Nucleus accumbens (tissue), 56 donors: Measurements from ENCODE around the gene PLEKHJ1.
"Not testable (repeated sequence)": the region's sequence is repeated elsewhere in the genome, so short reads cannot be mapped to it uniquely, and the experiment has no call there.

ENCODE experiments used
- DNase-seq, 56 donors: peaks; one replicate each; lab custom pipeline; 2025; lab: John Stamatoyannopoulos, UW

Gene PLEKHJ1

GRCh38 chr19:2208975-2209374 is 27.2 kb downstream of the PLEKHJ1 start:
- DNase-seq, result no peak

- DNase-seq, result peak in 9 of 56 donors; percentile 4 to 41 (median 22)
These were observed 27.9 kb downstream of the PLEKHJ1 start for GRCh38 chr19:2207991-2208860.

- DNase-seq, result no peak
These were observed 29.1 kb downstream of the PLEKHJ1 start for GRCh38 chr19:2207008-2207407.

GRCh38 chr19:2202366-2202765 is 33.8 kb downstream of the PLEKHJ1 start:
- DNase-seq, result peak in 16 of 56 donors; percentile 2 to 58 (median 14)

DNA sequence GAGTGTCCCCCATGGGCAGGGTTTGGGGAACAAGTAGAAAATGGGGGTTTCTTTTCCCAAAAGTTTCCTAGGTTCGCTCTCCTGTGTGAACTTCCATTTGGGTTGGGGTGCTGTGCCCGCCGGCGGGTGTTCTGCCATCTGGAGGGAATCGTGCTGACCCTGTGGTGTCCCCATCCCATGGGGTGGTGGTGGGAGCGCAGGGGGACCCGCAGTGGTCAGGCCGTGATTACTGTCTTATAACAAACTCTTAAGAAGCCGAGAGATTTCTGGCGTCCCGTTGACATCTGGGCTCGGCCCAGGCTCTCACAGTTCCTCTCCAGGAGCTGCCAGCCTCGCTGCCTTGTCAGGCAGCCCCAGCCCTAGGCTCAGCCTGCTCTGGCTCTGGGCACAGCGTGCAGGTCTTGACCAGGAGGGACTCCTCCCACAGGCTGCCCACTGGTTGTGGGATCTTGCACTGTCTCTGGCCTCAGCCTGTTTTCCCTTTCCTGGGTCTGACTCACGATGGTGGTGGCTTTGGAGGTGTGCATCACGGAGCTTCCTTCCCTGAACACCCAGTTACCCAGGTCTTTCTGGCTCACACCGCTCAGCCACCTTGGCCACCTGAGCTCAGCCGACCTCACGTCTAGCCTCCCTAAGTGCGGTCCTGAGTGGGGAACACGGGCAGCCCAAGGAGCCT is 34.5 kb downstream of the PLEKHJ1 start:
- no peak for DNase-seq

DNA sequence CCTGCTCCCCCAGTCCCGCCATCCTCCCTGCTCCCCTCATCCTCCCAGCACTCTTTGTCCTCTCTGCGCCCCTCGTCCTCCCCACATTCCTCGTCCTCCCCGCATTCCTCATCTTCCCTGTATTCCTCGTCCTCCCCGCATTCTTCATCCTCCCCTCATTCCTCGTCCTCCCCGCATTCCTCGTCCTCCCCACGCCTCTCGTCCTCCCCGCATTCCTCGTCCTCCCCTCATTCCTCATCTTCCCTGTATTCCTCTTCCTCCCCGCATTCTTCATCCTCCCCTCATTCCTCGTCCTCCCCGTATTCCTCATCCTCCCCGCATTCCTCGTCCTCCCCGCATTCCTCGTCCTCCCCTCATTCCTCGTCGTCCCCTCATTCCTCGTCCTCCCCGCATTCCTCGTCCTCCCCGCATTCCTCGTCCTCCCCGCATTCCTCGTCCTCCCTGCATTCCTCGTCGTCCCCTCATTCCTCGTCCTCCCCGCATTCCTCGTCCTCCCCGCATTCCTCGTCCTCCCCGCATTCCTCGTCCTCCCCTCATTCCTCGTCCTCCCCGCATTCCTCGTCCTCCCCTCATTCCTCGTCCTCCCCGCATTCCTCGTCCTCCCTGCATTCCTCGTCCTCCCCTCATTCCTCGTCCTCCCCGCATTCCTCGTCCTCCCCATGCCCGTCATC is 35.4 kb downstream of the PLEKHJ1 start:
- DNase-seq, result not testable (repeated sequence)

- no peak for DNase-seq
These were observed 36.1 kb downstream of the PLEKHJ1 start for GRCh38 chr19:2199861-2200623.

GRCh38 chr19:2199215-2199614 is 36.9 kb downstream of the PLEKHJ1 start:
- peak in 1 of 56 donors; percentile 17 for DNase-seq

GRCh38 chr19:2198317-2198716 is 37.8 kb downstream of the PLEKHJ1 start:
- no peak for DNase-seq

GRCh38 chr19:2197270-2197669 is 38.9 kb downstream of the PLEKHJ1 start:
- DNase-seq, result no peak

GRCh38 chr19:2195914-2196313 is 40.2 kb downstream of the PLEKHJ1 start:
- no peak for DNase-seq

- DNase-seq, result no peak
These were observed 40.8 kb downstream of the PLEKHJ1 start for GRCh38 chr19:2195361-2195760.

DNA sequence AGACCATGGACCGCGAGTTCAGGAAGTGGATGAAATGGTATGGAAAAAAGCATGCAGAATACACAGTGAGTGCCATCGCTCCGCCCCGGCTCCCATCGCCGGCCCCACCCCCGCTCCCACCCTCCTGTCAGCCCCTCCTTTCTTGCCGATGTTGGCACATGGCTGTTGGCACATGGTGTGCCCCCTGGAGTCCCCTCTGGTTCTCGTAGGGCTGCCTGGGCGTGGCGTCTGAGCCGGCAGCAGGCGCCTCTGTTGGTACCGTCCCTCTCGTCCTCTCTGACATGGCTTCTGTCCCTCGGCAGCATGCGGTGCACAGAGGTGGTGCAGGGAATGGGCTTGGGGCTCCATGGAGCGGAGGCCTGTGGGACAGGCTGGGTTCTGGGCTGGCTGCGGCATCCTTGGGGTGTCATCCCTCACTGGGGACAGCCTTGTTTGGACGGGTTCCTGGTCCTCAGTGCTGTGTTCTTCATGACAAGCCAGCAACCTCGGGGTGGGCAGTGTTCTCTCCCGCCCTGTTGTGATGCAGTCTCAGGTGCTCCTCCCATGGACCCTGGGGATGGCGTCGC is 41.5 kb downstream of the PLEKHJ1 start:
- DNase-seq, result no peak

DNA sequence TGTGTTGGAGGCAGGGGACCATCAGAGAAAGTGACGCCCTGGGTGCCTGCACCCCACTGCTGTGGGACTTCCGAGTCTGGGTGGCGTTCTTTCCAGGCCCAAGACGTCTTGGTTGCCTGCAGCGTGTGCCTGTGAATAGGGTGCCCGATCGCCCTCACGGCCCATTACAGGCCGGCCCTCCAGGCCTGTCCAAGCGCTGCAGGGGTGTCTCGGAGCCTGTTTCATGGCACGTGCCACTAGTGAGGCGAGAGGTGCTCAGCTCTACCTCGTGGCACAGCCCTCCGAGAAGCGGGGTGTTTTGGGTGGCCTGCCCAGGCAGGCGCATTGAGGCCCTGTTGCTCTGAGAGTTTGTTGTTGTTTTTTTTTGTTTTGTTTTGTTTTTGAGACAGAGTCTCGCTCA is 42.3 kb downstream of the PLEKHJ1 start:
- no peak for DNase-seq

- DNase-seq, result no peak
These were observed 43.3 kb downstream of the PLEKHJ1 start for GRCh38 chr19:2192862-2193261.

DNA sequence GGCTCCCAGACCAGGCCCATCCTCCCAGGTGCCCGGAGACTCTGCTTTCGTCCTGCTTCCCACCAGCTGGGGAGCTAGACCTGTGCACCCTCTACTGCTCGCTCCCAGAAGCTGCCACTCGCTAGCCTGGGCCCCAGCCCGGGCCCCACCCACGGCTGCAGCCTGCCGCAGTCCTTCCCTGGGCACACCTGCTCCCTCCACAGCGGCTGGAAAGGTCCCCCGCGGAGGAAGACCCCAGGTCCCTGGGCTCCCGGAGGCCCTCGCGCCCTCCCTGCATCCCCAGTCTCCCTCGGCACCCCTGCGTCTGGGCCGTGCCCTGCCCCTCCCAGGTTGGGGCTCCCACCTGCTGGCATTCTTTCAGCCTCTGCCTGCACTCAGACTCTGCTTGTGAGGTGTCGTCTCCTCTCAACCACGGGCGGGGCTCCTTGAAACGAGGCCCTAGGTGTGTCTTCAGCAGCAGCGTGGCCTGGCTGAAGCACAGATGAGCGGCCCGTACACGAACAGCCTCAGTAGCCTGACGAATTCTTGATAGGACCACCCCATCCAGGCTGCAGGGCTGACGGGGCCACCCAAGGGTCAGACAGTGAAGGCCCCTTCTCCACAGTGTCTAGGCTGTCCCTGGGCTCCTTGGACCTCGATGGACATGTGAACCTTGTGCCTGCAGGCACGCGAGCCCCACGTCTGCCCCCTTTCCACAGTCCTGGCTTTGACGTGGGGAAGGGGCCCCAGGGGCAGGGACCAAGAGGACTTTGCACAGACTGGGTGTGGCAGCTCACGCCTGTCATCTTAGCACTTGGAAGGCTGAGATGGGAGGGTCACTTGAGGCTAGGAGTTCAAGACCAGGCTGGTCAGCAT is 44.4 kb downstream of the PLEKHJ1 start:
- DNase-seq, result no peak

DNA sequence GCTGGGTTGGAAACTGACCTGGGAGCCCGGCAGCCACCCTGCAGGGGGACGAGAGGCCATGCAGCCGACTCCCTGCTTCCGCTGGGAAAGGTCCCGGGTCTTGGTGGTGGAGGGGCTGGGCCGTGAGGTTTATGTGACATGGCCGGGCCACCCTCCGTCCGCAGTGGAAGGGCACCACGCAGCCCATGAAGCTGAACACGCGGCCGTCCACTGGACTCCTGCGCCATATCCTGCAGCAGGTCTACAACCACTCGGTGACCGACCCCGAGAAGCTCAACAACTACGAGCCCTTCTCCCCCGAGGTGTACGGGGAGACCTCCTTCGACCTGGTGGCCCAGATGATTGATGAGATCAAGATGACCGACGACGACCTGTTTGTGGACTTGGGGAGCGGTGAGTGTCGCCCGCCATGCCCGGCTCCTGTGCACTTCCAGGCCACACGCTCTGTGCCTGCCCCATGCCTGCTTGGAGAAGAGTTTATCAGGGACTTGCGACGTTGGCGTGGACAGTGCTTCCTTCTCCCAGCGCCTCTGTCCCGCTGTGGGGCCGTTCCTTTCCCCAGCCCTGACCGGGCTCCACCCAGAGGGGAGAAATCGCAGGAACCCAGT is 45.2 kb downstream of the PLEKHJ1 start:
- no peak for DNase-seq

- DNase-seq, result no peak
These were observed 46.2 kb downstream of the PLEKHJ1 start for GRCh38 chr19:2189880-2190279.
